DMS153 treated with DMSO at 0.1 percent for 48 hours (cell line): ENCODE results near the gene OMD.

Source experiments
- DNase-seq: peaks from one replicate; lab custom pipeline; 2025; ENCODE audit not compliant: unreplicated experiment; lab: John Stamatoyannopoulos, UW

Gene OMD

GRCh38 chr9:92373167-92373566 is 51.1 kb downstream of the OMD start:
- DNase-seq: no peak

DNA sequence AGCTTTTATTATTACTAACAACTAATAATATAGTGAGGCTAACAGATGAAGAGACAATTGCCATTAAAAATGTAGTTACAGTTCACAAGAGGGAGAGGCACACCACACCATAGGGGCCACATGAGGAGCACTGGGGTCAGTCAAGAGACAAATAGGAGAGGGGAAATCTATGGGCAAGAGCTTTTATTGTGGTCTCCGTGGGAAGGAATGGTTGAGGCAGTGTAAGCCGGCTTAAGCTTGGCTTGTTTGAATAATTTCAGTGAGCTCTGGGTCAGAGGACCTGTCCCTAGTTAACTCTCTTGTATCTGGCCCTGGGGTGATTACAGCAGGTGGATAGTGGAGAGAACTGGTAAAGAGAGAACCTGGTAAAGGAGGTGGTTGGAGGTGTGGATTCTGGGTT is 55.2 kb downstream of the OMD start:
- no peak for DNase-seq
